C4-2B (cell line): ENCODE results near the gene RNF217.

ENCODE experiments used
- CTCF ChIP-seq: fragments of 450-650 bp; conservative IDR thresholded peaks from 2 replicates; pipeline ENCODE4 v1.5.1; 2017; ENCODE audit warnings: mild to moderate bottlenecking
- ZFX ChIP-seq: fragments of 450-650 bp; IDR thresholded peaks from 2 replicates; pipeline ENCODE4 v1.6.1; 2017

- TF ChIP-seq CTCF (no peak), ZFX (no peak)
Measured at GRCh38 chr6:124967444-124967843, 5.2 kb downstream of the RNF217 start.
